Measurements from ENCODE around the gene DPH1.
A peak's percentile ranks its signal among the peaks of the same experiment; 100 is the strongest.

DPH1 gene

GRCh38 chr17:2071455-2072281 lies 41.7 kb downstream of the DPH1 start:
- TF ChIP-seq ARNTL (CRISPR knock-in tag; IDR thresholded peaks at IDR 0.05; ENCODE audit: borderline replicate concordance, low read depth) (no peak), ZFP30 (CRISPR knock-in tag; IDR thresholded peaks at IDR 0.05) (no peak), POU6F1 (CRISPR knock-in tag; IDR thresholded peaks at IDR 0.05; ENCODE audit: borderline replicate concordance, low read depth) (no peak), SNAI2 (CRISPR knock-in tag; IDR thresholded peaks at IDR 0.05) (no peak)
- no peak for ATAC-seq

DNA sequence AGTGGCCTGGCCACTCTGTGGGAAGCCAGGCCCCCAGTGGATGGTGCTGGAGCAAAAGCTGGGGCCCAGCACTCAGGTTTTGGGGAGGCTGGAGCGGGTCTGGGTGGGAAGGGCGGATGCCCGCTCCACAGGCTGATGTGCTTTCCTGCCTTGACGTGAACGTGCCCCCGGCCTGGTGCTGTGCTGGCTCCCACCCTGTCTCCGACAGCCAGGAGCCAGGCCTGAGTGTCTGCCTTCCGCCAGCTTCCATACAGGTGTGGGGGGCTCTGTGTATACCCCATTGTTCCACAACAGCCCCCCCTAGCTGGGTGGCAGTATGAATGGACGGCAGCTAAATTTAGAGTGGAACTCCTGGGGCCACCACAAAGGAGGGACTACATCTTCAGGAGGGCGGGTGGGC lies 45.0 kb downstream of the DPH1 start:
- TF ChIP-seq PPARA (CRISPR knock-in tag; IDR thresholded peaks at IDR 0.05; ENCODE audit: borderline replicate concordance) (no peak), RARB (CRISPR knock-in tag; IDR thresholded peaks at IDR 0.05) (no peak), ARNTL (CRISPR knock-in tag; IDR thresholded peaks at IDR 0.05; ENCODE audit: borderline replicate concordance, low read depth) (no peak), POU6F1 (CRISPR knock-in tag; IDR thresholded peaks at IDR 0.05; ENCODE audit: borderline replicate concordance, low read depth) (no peak), ZFP3 (CRISPR knock-in tag; IDR thresholded peaks at IDR 0.05) (no peak), ZFP30 (CRISPR knock-in tag; IDR thresholded peaks at IDR 0.05) (no peak), ISL1 (CRISPR knock-in tag; IDR thresholded peaks at IDR 0.05) (no peak), ZNF70 (CRISPR knock-in tag; IDR thresholded peaks at IDR 0.05) (no peak), BACH2 (CRISPR knock-in tag; IDR thresholded peaks at IDR 0.05; ENCODE audit: borderline replicate concordance) (no peak), ESRRG (CRISPR knock-in tag; IDR thresholded peaks at IDR 0.05) (no peak), GLIS3 (CRISPR knock-in tag; IDR thresholded peaks at IDR 0.05) (no peak), TCF4 (CRISPR knock-in tag; IDR thresholded peaks at IDR 0.05; ENCODE audit: borderline replicate concordance) (no peak)
- ATAC-seq = no peak

GRCh38 chr17:2075336-2076086 lies 45.6 kb downstream of the DPH1 start:
- ATAC-seq = peak; percentile 49; the same call in 2 of the 3 replicates
- TF ChIP-seq ZNF70 (CRISPR knock-in tag; IDR thresholded peaks at IDR 0.05) = peak; percentile 74; the same call in 1 of the 2 replicates
- peak; percentile 8; the same call in 1 of the 2 replicates for TF ChIP-seq ZNF565 (CRISPR knock-in tag; conservative IDR thresholded peaks at IDR 0.05; ENCODE audit: low read depth)
- peak; percentile 74 for TF ChIP-seq TSHZ2 (CRISPR knock-in tag; IDR thresholded peaks at IDR 0.05)
- no peak for TF ChIP-seq ESRRG (CRISPR knock-in tag; IDR thresholded peaks at IDR 0.05)
- no peak for TF ChIP-seq ZFP3 (CRISPR knock-in tag; IDR thresholded peaks at IDR 0.05)
- TF ChIP-seq GLIS3 (CRISPR knock-in tag; IDR thresholded peaks at IDR 0.05) = 0 out of 2 replicates have a peak, but pooled peaks have one; percentile 60
- no peak for TF ChIP-seq SNAI2 (CRISPR knock-in tag; IDR thresholded peaks at IDR 0.05)
- TF ChIP-seq RARB (CRISPR knock-in tag; IDR thresholded peaks at IDR 0.05) = no peak
- no peak for TF ChIP-seq ZFP30 (CRISPR knock-in tag; IDR thresholded peaks at IDR 0.05)
- TF ChIP-seq, protein P1, sequence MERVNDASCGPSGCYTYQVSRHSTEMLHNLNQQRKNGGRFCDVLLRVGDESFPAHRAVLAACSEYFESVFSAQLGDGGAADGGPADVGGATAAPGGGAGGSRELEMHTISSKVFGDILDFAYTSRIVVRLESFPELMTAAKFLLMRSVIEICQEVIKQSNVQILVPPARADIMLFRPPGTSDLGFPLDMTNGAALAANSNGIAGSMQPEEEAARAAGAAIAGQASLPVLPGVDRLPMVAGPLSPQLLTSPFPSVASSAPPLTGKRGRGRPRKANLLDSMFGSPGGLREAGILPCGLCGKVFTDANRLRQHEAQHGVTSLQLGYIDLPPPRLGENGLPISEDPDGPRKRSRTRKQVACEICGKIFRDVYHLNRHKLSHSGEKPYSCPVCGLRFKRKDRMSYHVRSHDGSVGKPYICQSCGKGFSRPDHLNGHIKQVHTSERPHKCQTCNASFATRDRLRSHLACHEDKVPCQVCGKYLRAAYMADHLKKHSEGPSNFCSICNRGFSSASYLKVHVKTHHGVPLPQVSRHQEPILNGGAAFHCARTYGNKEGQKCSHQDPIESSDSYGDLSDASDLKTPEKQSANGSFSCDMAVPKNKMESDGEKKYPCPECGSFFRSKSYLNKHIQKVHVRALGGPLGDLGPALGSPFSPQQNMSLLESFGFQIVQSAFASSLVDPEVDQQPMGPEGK (CRISPR knock-in tag; IDR thresholded peaks at IDR 0.05; ENCODE audit: borderline replicate concordance) = no peak
